Omental fat pad (tissue), 4 donors: ENCODE results near the gene ZNF598. TPM values are rescaled to one million over a fixed set of nuclear protein-coding genes. Genes with fewer than 3 reads are reported as not detected.

Source experiments
- ATAC-seq: fragments of 150-250 bp; one replicate; pipeline ENCODE4 v1.9.1; 2016; ENCODE audit warnings: mild to moderate bottlenecking, moderate library complexity; ENCODE audit not compliant: low FRiP score
- DNase-seq: peaks from one replicate; pipeline ENCODE4 v3.0.0-alpha.2; 2019; ENCODE audit warnings: low spot score
- CTCF ChIP-seq, 3 donors: fragments of 450-650 bp; IDR thresholded peaks; one replicate each; pipeline ENCODE4 v1.5.1; 2016 to 2017; ENCODE audit warnings: antibody characterized with exemption in 3 of 3, mild to moderate bottlenecking in 3 of 3, moderate library complexity in 2 of 3
- small RNA-seq: library from RNA; depleted of rRNA; stranded (forward); fragments of <200 nt; gene quantifications from one replicate; pipeline ENCODE3, GENCODE V24; 2016
- total RNA-seq, 4 donors: library from RNA; depleted of rRNA; stranded (reverse); fragments of >200 nt; gene quantifications; one replicate each; pipeline ENCODE4 v1.1.0, GENCODE V29; 2016

Gene ZNF598
- total RNA-seq, 4 donors from 2014 or later: 19.1 to 49.0 (median 24.3) TPM

- ATAC-seq (no peak), DNase-seq (no peak)
- TF ChIP-seq CTCF (IDR thresholded peaks at IDR 0.05): no peak
Measured at GRCh38 chr16:1950559-1950958, 59.1 kb downstream of the ZNF598 start.

- no peak for ATAC-seq
- no peak for DNase-seq
- TF ChIP-seq CTCF (IDR thresholded peaks at IDR 0.05): no peak
Measured at GRCh38 chr16:1950047-1950446, 59.6 kb downstream of the ZNF598 start.

- DNase-seq (no peak), ATAC-seq (no peak)
- TF ChIP-seq CTCF (IDR thresholded peaks at IDR 0.05): no peak
Measured at GRCh38 chr16:1949507-1949906, 60.1 kb downstream of the ZNF598 start.

Small RNA genes within 50 kb of the gene (small RNA-seq; reads per million reads assigned to genes)
- gene AC005363.2 (not detected), gene RN7SL219P (not detected), gene SNORA10 (not detected), gene SNORA64 (not detected)

Other genes with a start within 250 kb of the ZNF598 start
- gene NME3, start 238.3 kb downstream of the ZNF598 start, total RNA-seq: 10 to 100 TPM; 51.4 to 83.2 (median 69.6) TPM
- gene EME2, start 237.0 kb downstream of the ZNF598 start, total RNA-seq: 10 to 100 TPM in 1 of 4 donors, 1 to 10 TPM in 3; 5.9 to 16.2 (median 7.1) TPM
- gene MRPS34, start 236.7 kb downstream of the ZNF598 start, total RNA-seq: 10 to 100 TPM; 56.8 to 84.2 (median 78.6) TPM
- gene SPSB3, start 227.2 kb downstream of the ZNF598 start, total RNA-seq: 10 to 100 TPM; 39.5 to 88.1 (median 50.7) TPM
- 10 to 100 TPM; 49.2 to 85.9 (median 60.2) TPM for gene NUBP2, start 226.9 kb downstream of the ZNF598 start, total RNA-seq
- gene IGFALS, start 216.1 kb downstream of the ZNF598 start, total RNA-seq: under 1 TPM in 2 of 4 donors, not detected in 2; 0.19 to 0.50 TPM
- 100 to 1,000 TPM in 1 of 4 donors, 10 to 100 TPM in 3; 69.8 to 130 (median 81.5) TPM for gene HAGH, start 183.0 kb downstream of the ZNF598 start, total RNA-seq
- gene FAHD1, start 182.6 kb downstream of the ZNF598 start, total RNA-seq: 10 to 100 TPM; 32.3 to 46.3 (median 34.1) TPM
- gene MEIOB, start 137.7 kb downstream of the ZNF598 start, total RNA-seq: 1 to 10 TPM in 1 of 4 donors, not detected in 3; 1.7 TPM
- gene HS3ST6, start 91.4 kb downstream of the ZNF598 start, total RNA-seq: not detected
- gene MSRB1, start 66.6 kb downstream of the ZNF598 start, total RNA-seq: 10 to 100 TPM in 3 of 4 donors, 1 to 10 TPM in 1; 9.6 to 64.0 (median 17.1) TPM
- gene RPL3L, start 55.1 kb downstream of the ZNF598 start, total RNA-seq: not detected
- 100 to 1,000 TPM; 144 to 240 (median 183) TPM for gene NDUFB10, start 50.3 kb downstream of the ZNF598 start, total RNA-seq
- gene RPS2, start 45.0 kb downstream of the ZNF598 start, total RNA-seq: 1,000 to 10,000 TPM; 1,362 to 1,656 (median 1,543) TPM
- gene RNF151, start 43.0 kb downstream of the ZNF598 start, total RNA-seq: not detected
- gene TBL3, start 37.8 kb downstream of the ZNF598 start, total RNA-seq: 10 to 100 TPM; 32.2 to 44.3 (median 34.3) TPM
- not detected for gene NOXO1, start 28.4 kb downstream of the ZNF598 start, total RNA-seq
- 10 to 100 TPM; 11.9 to 18.4 (median 16.0) TPM for gene GFER, start 25.6 kb downstream of the ZNF598 start, total RNA-seq
- 1 to 10 TPM in 1 of 4 donors, under 1 TPM in 1, not detected in 2; 0.28 to 1.6 TPM for gene SYNGR3, start 19.9 kb downstream of the ZNF598 start, total RNA-seq
- gene NPW, start 10.0 kb upstream of the ZNF598 start, total RNA-seq: under 1 TPM in 1 of 4 donors, not detected in 3; 0.48 TPM
- gene NHERF2, start 17.1 kb upstream of the ZNF598 start, total RNA-seq: 100 to 1,000 TPM in 2 of 4 donors, 10 to 100 TPM in 2; 52.8 to 166 (median 84.9) TPM
- 10 to 100 TPM in 3 of 4 donors, 1 to 10 TPM in 1; 7.1 to 18.1 (median 10.9) TPM for gene NTHL1, start 38.0 kb upstream of the ZNF598 start, total RNA-seq
- gene TSC2, start 38.2 kb upstream of the ZNF598 start, total RNA-seq: 10 to 100 TPM; 30.0 to 59.4 (median 35.9) TPM
- gene PKD1, start 126.1 kb upstream of the ZNF598 start, total RNA-seq: 100 to 1,000 TPM in 2 of 4 donors, 10 to 100 TPM in 2; 86.4 to 214 (median 121) TPM
- gene RAB26, start 138.8 kb upstream of the ZNF598 start, total RNA-seq: 1 to 10 TPM in 2 of 4 donors, under 1 TPM in 1, not detected in 1; 0.19 to 2.0 (median 1.1) TPM
- gene TRAF7, start 146.0 kb upstream of the ZNF598 start, total RNA-seq: 10 to 100 TPM; 31.9 to 42.7 (median 34.3) TPM
- under 1 TPM; 0.12 to 0.19 (median 0.14) TPM for gene CASKIN1, start 186.8 kb upstream of the ZNF598 start, total RNA-seq
- 10 to 100 TPM; 29.8 to 44.6 (median 34.6) TPM for gene MLST8, start 195.6 kb upstream of the ZNF598 start, total RNA-seq
- gene BRICD5, start 201.0 kb upstream of the ZNF598 start, total RNA-seq: 10 to 100 TPM in 1 of 4 donors, 1 to 10 TPM in 3; 1.5 to 10.1 (median 4.3) TPM
- 10 to 100 TPM in 1 of 4 donors, 1 to 10 TPM in 3; 8.1 to 10.4 (median 9.6) TPM for gene PGP, start 205.0 kb upstream of the ZNF598 start, total RNA-seq
- 10 to 100 TPM; 18.3 to 39.6 (median 25.7) TPM for gene E4F1, start 213.8 kb upstream of the ZNF598 start, total RNA-seq
- under 1 TPM in 3 of 4 donors, not detected in 1; 0.63 to 0.93 (median 0.84) TPM for gene DNASE1L2, start 226.6 kb upstream of the ZNF598 start, total RNA-seq
- gene ECI1, start 241.8 kb upstream of the ZNF598 start, total RNA-seq: 10 to 100 TPM; 26.2 to 66.5 (median 38.4) TPM